HG03097 (cell line): ENCODE results near the gene ANKRD18A.

Experiments
- ATAC-seq: cut with Tn5 transposase; IDR thresholded peaks from one replicate; pipeline ENCODE4 v1.9.1; 2021; ENCODE audit not compliant: unreplicated experiment, low FRiP score

The ANKRD18A gene

GRCh38 chr9:38620483-38621433 lies at the start of gene ANKRD18A:
TSS of gene ANKRD18A (minus strand) at chr9:38620596. CDS start at chr9:38620285, 311 bp downstream.
- ATAC-seq = peak; percentile 64

- no peak for ATAC-seq
Observed at GRCh38 chr9:38668791-38669466, 48.5 kb upstream of the ANKRD18A start.

GRCh38 chr9:38662763-38663593 lies 42.6 kb upstream of the ANKRD18A start:
- no peak for ATAC-seq

- no peak for ATAC-seq
Observed at GRCh38 chr9:38659538-38659937, 39.1 kb upstream of the ANKRD18A start.

GRCh38 chr9:38656896-38657295 lies 36.5 kb upstream of the ANKRD18A start:
- ATAC-seq = no peak

- no peak for ATAC-seq
Observed at GRCh38 chr9:38652486-38652885, 32.1 kb upstream of the ANKRD18A start.

- ATAC-seq = no peak
Observed at GRCh38 chr9:38652044-38652443, 31.6 kb upstream of the ANKRD18A start.

GRCh38 chr9:38651400-38652042 lies 31.1 kb upstream of the ANKRD18A start:
- ATAC-seq = no peak

- ATAC-seq = no peak
Observed at GRCh38 chr9:38650564-38650963, 30.2 kb upstream of the ANKRD18A start.

- no peak for ATAC-seq
Observed at GRCh38 chr9:38649731-38650363, 29.5 kb upstream of the ANKRD18A start.

- ATAC-seq = no peak
Observed at GRCh38 chr9:38644601-38645000, 24.2 kb upstream of the ANKRD18A start.

GRCh38 chr9:38643815-38644173 lies 23.4 kb upstream of the ANKRD18A start:
- ATAC-seq = no peak

- ATAC-seq = no peak
Observed at GRCh38 chr9:38642951-38643814, 22.8 kb upstream of the ANKRD18A start.

GRCh38 chr9:38641985-38642864 lies 21.8 kb upstream of the ANKRD18A start:
- no peak for ATAC-seq

- ATAC-seq = no peak
Observed at GRCh38 chr9:38641142-38641541, 20.7 kb upstream of the ANKRD18A start.

- ATAC-seq = no peak
Observed at GRCh38 chr9:38639577-38639940, 19.2 kb upstream of the ANKRD18A start.

GRCh38 chr9:38638881-38639576 lies 18.6 kb upstream of the ANKRD18A start:
- ATAC-seq = no peak

- ATAC-seq = no peak
Observed at GRCh38 chr9:38634315-38634714, 13.9 kb upstream of the ANKRD18A start.
